ENCODE measurements around the gene HINFP.
A peak's percentile ranks its signal among the peaks of the same experiment; 100 is the strongest.
"Not testable (repeated sequence)": the region's sequence is repeated elsewhere in the genome, so short reads cannot be mapped to it uniquely, and the experiment has no call there.

The HINFP gene

DNA sequence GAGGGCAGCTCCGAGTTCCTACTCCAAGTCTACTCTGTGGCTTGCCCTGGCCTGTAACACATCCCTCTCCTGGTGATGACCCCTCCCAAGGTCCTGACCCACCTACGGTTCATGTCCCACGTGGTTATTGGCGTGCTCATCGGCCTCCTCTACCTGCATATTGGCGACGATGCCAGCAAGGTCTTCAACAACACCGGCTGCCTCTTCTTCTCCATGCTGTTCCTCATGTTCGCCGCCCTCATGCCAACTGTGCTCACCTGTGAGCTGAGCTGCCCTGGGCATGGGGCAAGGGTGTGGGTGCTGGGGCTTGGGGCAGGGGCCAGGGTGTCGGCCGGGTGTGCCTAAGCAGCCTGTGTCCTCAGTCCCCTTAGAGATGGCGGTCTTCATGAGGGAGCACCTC is 37.1 kb downstream of the HINFP start:
- DNase-seq, result no peak

- no peak for DNase-seq
These were observed 38.8 kb downstream of the HINFP start for GRCh38 chr11:119160151-119160550.

DNA sequence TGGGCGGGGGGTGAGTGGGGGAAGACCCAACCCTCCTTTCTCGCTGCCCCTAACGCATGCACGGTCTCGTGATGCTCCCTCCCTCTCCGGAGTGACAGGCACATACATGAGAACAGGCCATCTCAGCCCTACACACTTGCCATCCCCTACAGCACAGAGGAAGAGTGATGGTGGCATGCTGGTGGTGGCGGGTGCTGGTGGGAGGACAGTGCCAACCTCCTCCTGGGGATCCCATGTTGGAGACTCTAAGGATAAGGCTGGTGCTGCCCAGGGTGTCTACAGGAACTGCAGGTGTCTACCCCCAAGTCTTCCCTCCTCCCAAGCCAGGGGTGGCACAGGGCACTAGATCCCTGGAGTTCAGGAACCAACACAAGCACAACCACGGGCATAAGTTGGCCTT is 40.5 kb downstream of the HINFP start:
- no peak for DNase-seq

DNA sequence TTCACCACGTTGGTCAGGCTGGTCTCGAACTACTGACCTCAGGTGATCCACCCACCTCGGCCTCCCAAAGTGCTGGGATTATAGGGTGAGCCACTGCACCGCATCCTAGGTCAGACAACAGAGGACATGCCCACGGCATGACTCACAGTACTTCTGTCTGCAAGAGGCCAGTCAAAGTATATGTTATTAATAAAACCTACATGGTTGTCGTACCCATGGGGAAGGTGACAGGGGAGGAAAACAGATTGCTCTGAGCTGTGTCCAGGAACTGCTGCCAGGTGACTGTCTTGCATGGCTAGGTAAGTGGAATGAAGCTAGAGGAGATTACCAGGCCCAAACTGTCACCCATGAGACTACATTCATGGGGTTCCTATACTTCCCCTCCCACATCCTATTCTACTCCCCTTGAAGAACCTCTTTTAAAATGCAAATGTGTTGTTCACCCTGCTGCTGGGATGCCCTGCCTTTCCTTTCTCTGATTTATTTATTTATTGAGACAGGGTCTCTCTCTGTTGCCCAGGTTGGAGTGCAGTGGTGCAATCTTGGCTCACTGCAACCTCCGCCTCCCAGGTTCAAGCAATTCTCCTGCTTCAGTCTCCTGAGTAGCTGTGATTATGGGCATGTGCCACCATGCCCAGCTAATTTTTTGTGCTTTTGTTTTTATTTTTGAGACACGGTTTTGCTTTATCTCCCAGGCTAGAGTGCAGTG is 45.1 kb downstream of the HINFP start:
- DNase-seq, result no peak

GRCh38 chr11:119167077-119167458 is 45.7 kb downstream of the HINFP start:
- not testable (repeated sequence) for DNase-seq

GRCh38 chr11:119167933-119168332 is 46.6 kb downstream of the HINFP start:
- DNase-seq, result no peak

DNA sequence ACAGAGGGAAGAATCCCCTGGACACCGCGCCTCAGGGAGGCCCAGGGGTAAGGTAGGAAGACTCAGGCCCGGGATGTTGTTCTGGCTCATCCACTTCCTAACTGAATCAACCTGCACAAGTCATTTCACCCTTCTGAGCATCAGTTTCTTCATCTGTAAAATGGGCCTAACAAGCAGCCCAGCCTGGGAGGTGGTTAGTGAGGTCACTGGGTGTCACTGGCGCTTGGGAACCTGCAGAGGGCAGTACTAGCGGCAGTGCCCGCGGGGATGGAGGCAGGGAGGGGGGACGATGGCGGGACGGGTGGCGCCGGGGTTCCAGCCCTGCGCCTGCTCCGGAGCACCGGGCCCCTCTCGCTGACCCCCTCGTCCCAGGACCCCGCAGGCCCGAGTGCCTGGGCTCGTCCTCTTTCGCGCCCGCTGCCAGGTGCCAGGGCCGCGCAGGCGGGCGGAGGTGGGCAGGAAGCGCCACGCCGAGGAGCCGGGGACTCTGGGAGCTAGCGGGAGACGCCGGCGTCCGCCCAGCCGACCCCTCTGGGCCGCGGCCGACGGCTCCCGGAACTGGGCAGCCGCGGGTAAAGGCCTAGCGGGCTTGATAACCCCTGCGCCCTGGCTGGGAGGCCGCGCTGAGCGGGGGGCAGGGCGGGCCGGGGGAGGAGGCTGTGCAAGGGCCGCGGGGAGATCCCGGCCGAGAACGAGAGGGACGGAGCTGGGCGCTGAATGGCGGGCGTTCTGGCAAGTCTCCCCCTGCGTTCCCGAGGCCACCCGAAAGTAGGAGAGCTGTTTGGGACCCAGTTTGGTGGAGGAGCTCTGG is 47.3 kb downstream of the HINFP start, which contains the start of gene NLRX1:
Gene NLRX1, plus strand, starts transcription at position 255 of the 811 bp plus-strand sequence. CDS start 2,679 bp downstream, outside the sequence.
- DNase-seq, result peak; percentile 85

DNA sequence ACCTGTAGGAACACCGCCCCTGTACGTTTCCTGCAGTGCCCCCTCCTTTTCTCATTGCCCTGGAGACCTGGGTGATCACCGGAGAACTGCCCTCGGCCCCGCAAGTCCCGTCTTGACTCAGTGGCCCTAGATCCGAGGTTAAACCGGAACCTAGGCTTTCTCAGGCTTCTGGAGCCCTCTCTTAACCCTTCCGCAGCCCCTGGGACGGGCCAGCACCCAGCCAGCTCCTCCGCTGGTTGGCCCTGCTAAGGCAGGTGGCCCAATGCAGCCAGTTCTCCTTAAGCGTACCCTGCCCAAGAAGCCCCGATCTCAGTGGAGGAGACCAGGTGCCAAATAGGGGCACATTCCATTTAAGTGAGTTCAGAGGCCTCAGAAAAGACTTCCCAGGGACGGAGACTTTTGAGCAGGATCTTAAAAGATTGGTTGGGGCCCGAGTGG is 47.9 kb downstream of the HINFP start:
- DNase-seq, result no peak

- DNase-seq, result no peak
These were observed 51.1 kb downstream of the HINFP start for GRCh38 chr11:119172513-119172912.

GRCh38 chr11:119173453-119173852 is 52.1 kb downstream of the HINFP start:
- DNase-seq, result no peak

- no peak for DNase-seq
These were observed 54.2 kb downstream of the HINFP start for GRCh38 chr11:119175493-119176077.

GRCh38 chr11:119178166-119178680 is 56.8 kb downstream of the HINFP start:
- no peak for DNase-seq

DNA sequence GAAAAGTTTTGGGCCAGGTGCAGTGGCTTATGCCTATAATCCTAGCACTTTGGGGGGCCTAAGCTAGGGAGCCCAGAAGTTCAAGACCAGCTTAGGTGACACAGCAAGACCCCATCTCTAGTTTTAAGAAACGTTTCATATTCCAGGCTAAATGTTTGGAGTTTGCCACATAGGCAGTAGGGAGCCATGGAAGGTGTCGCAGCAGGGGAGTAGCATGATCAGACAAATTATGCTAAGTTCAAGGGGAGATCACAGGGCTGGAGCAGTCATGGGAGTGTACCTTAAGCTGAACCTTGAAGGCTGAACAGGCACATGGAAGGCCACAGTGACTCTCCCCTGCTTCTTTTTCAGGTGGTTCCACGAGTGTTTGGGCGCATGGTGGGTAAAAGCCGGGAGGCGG is 58.0 kb downstream of the HINFP start:
- DNase-seq, result no peak

- no peak for DNase-seq
These were observed 58.6 kb downstream of the HINFP start for GRCh38 chr11:119179983-119180382.

- no peak for DNase-seq
These were observed 59.6 kb downstream of the HINFP start for GRCh38 chr11:119180729-119181676.

GRCh38 chr11:119181677-119182412 is 60.5 kb downstream of the HINFP start:
- DNase-seq, result no peak

DNA sequence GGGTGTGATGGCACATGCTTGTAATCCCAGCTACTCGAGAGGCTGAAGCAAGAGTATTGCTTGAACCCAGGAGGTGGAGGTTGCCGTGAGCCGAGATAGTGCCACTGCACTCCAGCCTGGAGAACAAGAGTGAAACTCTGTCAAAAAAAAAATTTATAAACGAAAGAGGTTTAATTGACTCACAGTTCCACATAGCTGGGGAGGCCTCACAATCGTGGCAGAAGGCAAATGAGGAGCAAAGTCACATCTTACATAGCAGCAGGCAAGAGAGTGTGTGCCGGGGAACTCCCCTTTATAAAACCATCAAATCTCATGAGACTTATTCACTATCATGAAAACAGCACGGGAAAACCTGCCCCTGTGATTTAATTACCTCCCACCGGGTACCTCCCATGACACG is 63.0 kb downstream of the HINFP start:
- DNase-seq, result not testable (repeated sequence)

Data from NCI-H526 treated with DMSO at 0.1 percent for 48 hours (cell line).